Keratinocyte (primary cell): Measurements from ENCODE around the gene TNFRSF19. TPM values are rescaled to one million over a fixed set of nuclear protein-coding genes. Genes with fewer than 3 reads are reported as not detected.
A peak's percentile ranks its signal among the peaks of the same experiment; 100 is the strongest.

ENCODE experiments used
- DNase-seq: peaks from one replicate; pipeline ENCODE4 v3.0.0-alpha.2; 2011; ENCODE audit warnings: low read depth, missing footprints, low spot score
- FAIRE-seq: peaks from 2 replicates; lab custom pipeline; 2011; peaks lifted over from hg19 to GRCh38; lab: Jason Lieb, UNC
- H2AFZ ChIP-seq: 2 replicates; pipeline ENCODE4 v1.6.0; 2012; ENCODE audit warnings: low read length, control low read depth, inconsistent platforms; ENCODE audit not compliant: control insufficient read depth
- H3K27ac ChIP-seq: 2 replicates; pipeline ENCODE4 v1.5.1; 2011; ENCODE audit warnings: low read length; ENCODE audit not compliant: control insufficient read depth, insufficient read depth
- H3K27me3 ChIP-seq: 3 replicates; pipeline ENCODE4 v1.6.0; 2011; ENCODE audit warnings: low read length; ENCODE audit not compliant: control insufficient read depth, insufficient read depth; ENCODE audit errors: extremely low read depth
- H3K36me3 ChIP-seq, 2 experiments: 2 replicates in 1 of 2; 3 replicates in 1 of 2; pipeline ENCODE4 v1.5.1; 2011; ENCODE audit warnings: low read length in 2 of 2, mild to moderate bottlenecking in 1 of 2; ENCODE audit not compliant: control insufficient read depth in 2 of 2, insufficient read depth in 2 of 2; ENCODE audit errors: extremely low read depth in 1 of 2
- H3K4me1 ChIP-seq: 3 replicates; pipeline ENCODE4 v1.5.1; 2011; ENCODE audit warnings: low read length; ENCODE audit not compliant: control insufficient read depth, insufficient read depth; ENCODE audit errors: extremely low read depth
- H3K4me2 ChIP-seq: 3 replicates; pipeline ENCODE4 v1.6.0; 2011; ENCODE audit warnings: low read depth, low read length; ENCODE audit not compliant: control insufficient read depth, insufficient read depth; ENCODE audit errors: extremely low read depth
- H3K4me3 ChIP-seq, 3 experiments: fragments of 200-600 bp in 1 of 3; sonication (generic) in 1 of 3; 2 replicates in 2 of 3; 3 replicates in 1 of 3; pipeline ENCODE4 v1.5.1; 2011 to 2016; ENCODE audit warnings: low read length in 3 of 3, mild to moderate bottlenecking in 3 of 3, control low read depth in 2 of 3, inconsistent platforms in 1 of 3, low read depth in 1 of 3, mixed read lengths in 1 of 3, mixed run types in 1 of 3, moderate library complexity in 1 of 3; ENCODE audit not compliant: control insufficient read depth in 2 of 3, insufficient read depth in 2 of 3; ENCODE audit errors: extremely low read depth in 1 of 3
- H3K79me2 ChIP-seq: 2 replicates; pipeline ENCODE4 v1.6.0; 2012; ENCODE audit warnings: low read length; ENCODE audit not compliant: control insufficient read depth, insufficient read depth
- H3K9ac ChIP-seq: 3 replicates; pipeline ENCODE4 v1.6.0; 2011; ENCODE audit warnings: low read length; ENCODE audit not compliant: control insufficient read depth, insufficient read depth; ENCODE audit errors: extremely low read depth
- H3K9me1 ChIP-seq: 3 replicates; pipeline ENCODE4 v1.6.0; 2011; ENCODE audit warnings: low read length; ENCODE audit not compliant: control insufficient read depth, insufficient read depth; ENCODE audit errors: extremely low read depth
- H3K9me3 ChIP-seq: 2 replicates; pipeline ENCODE4 v1.5.1; 2012; ENCODE audit warnings: low read depth, low read length; ENCODE audit not compliant: control insufficient read depth
- H4K20me1 ChIP-seq: 3 replicates; pipeline ENCODE4 v1.6.0; 2011; ENCODE audit warnings: low read length; ENCODE audit not compliant: control insufficient read depth, insufficient read depth; ENCODE audit errors: extremely low read depth
- EZH2 ChIP-seq: IDR thresholded peaks from one replicate; pipeline ENCODE4 v1.6.1; 2012; ENCODE audit warnings: inconsistent platforms, mild to moderate bottlenecking, low read length, moderate library complexity
- dilution Hi-C: fragments of 300-500 bp; cut with MboI; formaldehyde crosslinking; loops from one replicate; pipeline ENCODE4 v1.7.0; 2020; ENCODE audit warnings: low sequenced_read_pairs; ENCODE audit not compliant: extremely low pct_ligation_motif_present
- polyA plus RNA-seq, 5 experiments: library from polyadenylated mRNA; depleted of rRNA in 3 of 5; stranded (reverse) in 3 of 5; stranded (forward) in 1 of 5; unstranded in 1 of 5; fragments of >200 nt; gene quantifications; 1 replicate in 1 of 5; 2 replicates in 3 of 5; 3 replicates in 1 of 5; pipeline versions ENCODE4 v1.2.1 to v1.2.3, GENCODE V29; 2011 to 2012; ENCODE audit warnings: missing spikeins in 2 of 5, low read depth in 1 of 5, low replicate concordance in 1 of 5
- TF ChIP-seq, protein P1 (sequence below), 3 experiments: IDR thresholded peaks in 1 of 3; conservative IDR thresholded peaks in 1 of 3; optimal IDR thresholded peaks in 1 of 3; 2 replicates in 2 of 3; 3 replicates in 1 of 3; pipeline versions ENCODE3 to v1.5.1; 2011; ENCODE audit warnings: low read length in 3 of 3, mild to moderate bottlenecking in 3 of 3, moderate library complexity in 2 of 3, control low read depth in 1 of 3, inconsistent platforms in 1 of 3; ENCODE audit not compliant: insufficient read depth in 2 of 3; ENCODE audit errors: extremely low read depth in 1 of 3

TNFRSF19 gene
- polyA plus RNA-seq, 1 donor (not counting 4 experiments of a cell fraction or from before 2014, with no cell fraction given), result 1.8 TPM

- Histone ChIP-seq H3K9me1 (no peaks in the 10 kb centered on the region), H3K9ac (no peak overlapping the region), H3K27ac (no peak overlapping the region), H3K4me1 (peaks cover 11% of the 10 kb centered on the region), H3K36me3 (no peaks in the 10 kb centered on the region), H3K27me3 (no peaks in the 10 kb centered on the region), H3K4me2 (no peak overlapping the region), H3K9me3 (no peaks in the 10 kb centered on the region), H3K4me3 (no peak overlapping the region), H3K79me2 (no peaks in the 10 kb centered on the region), H2AFZ (no peak overlapping the region), H4K20me1 (no peaks in the 10 kb centered on the region)
- dilution Hi-C loops, result no loop called here
- DNase-seq (no peak), FAIRE-seq (no peak)
- TF ChIP-seq EZH2, result no peak
- TF ChIP-seq, protein P1, sequence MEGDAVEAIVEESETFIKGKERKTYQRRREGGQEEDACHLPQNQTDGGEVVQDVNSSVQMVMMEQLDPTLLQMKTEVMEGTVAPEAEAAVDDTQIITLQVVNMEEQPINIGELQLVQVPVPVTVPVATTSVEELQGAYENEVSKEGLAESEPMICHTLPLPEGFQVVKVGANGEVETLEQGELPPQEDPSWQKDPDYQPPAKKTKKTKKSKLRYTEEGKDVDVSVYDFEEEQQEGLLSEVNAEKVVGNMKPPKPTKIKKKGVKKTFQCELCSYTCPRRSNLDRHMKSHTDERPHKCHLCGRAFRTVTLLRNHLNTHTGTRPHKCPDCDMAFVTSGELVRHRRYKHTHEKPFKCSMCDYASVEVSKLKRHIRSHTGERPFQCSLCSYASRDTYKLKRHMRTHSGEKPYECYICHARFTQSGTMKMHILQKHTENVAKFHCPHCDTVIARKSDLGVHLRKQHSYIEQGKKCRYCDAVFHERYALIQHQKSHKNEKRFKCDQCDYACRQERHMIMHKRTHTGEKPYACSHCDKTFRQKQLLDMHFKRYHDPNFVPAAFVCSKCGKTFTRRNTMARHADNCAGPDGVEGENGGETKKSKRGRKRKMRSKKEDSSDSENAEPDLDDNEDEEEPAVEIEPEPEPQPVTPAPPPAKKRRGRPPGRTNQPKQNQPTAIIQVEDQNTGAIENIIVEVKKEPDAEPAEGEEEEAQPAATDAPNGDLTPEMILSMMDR (optimal IDR thresholded peaks at IDR 0.05 in 1 of 3, IDR thresholded peaks at IDR 0.05 in 1 of 3, conservative IDR thresholded peaks at IDR 0.05 in 1 of 3; ENCODE audit: extremely low read depth in 1 of 3, insufficient read depth in 2 of 3, low read length in 3 of 3), result no peak
Measured at GRCh38 chr13:23584275-23584674, 14.1 kb downstream of the TNFRSF19 start.

- DNase-seq, result no peak
- Histone ChIP-seq H3K9me3 (no peaks in the 10 kb centered on the region), H3K4me3 (no peak overlapping the region), H3K36me3 (no peaks in the 10 kb centered on the region), H3K9me1 (no peaks in the 10 kb centered on the region), H3K4me1 (peaks cover 8% of the 10 kb centered on the region), H3K27ac (no peak overlapping the region), H3K4me2 (no peak overlapping the region), H3K27me3 (no peaks in the 10 kb centered on the region), H2AFZ (peak overlapping the region; percentile 1), H3K9ac (no peak overlapping the region), H4K20me1 (no peaks in the 10 kb centered on the region), H3K79me2 (no peaks in the 10 kb centered on the region)
- FAIRE-seq, result no peak
- dilution Hi-C loops, result no loop called here
- TF ChIP-seq, protein P1 (optimal IDR thresholded peaks at IDR 0.05 in 1 of 3, IDR thresholded peaks at IDR 0.05 in 1 of 3, conservative IDR thresholded peaks at IDR 0.05 in 1 of 3; ENCODE audit: extremely low read depth in 1 of 3, insufficient read depth in 2 of 3, low read length in 3 of 3), result no peak
- no peak for TF ChIP-seq EZH2
Measured at GRCh38 chr13:23586336-23586735, 16.1 kb downstream of the TNFRSF19 start.
